B cell (primary cell): ENCODE data around the gene PTGFRN. TPM values are rescaled to one million over a fixed set of nuclear protein-coding genes. Genes with fewer than 3 reads are reported as not detected.

Source experiments
- ATAC-seq: fragments of 200-7000 bp; cut with Tn5 transposase; one replicate; pipeline ENCODE4 v1.10.0; 2021; ENCODE audit warnings: low read depth, mild to moderate bottlenecking, moderate number of reproducible peaks, moderate library complexity
- CTCF ChIA-PET: fragments of 350-600 bp; sonication (Branson Sonifier 250); formaldehyde crosslinking; loops from one replicate; lab custom pipeline; 2021; ENCODE audit warnings: antibody characterized with exemption, inconsistent platforms; lab: Charles Lee
- POLR2A ChIA-PET: fragments of 350-600 bp; sonication (Branson Sonifier 250); formaldehyde crosslinking; loops from one replicate; lab custom pipeline; 2021; ENCODE audit warnings: antibody characterized with exemption; lab: Charles Lee
- DNase-seq: peaks from one replicate; pipeline ENCODE4 v3.0.0; 2013
- H2AFZ ChIP-seq: 2 replicates; pipeline ENCODE4 v1.6.1; 2012; ENCODE audit warnings: mild to moderate bottlenecking, low read depth, low read length; ENCODE audit not compliant: insufficient read depth, poor library complexity, severe bottlenecking
- H3K27ac ChIP-seq, 2 donors: 1 replicate in 1 of 2; 2 replicates in 1 of 2; pipeline ENCODE4 v1.5.1; 2012 to 2013; ENCODE audit warnings: low read length in 2 of 2, mild to moderate bottlenecking in 2 of 2, moderate library complexity in 1 of 2
- H3K27me3 ChIP-seq, 4 experiments: fragments of 200-600 bp in 1 of 4; sonication (generic) in 1 of 4; replicated peaks in 1 of 4; 1 replicate in 2 of 4; 2 replicates in 2 of 4; pipeline versions ENCODE4 v1.6.1 to v1.7.0; 2013 to 2016; ENCODE audit warnings: low read length in 3 of 4, mild to moderate bottlenecking in 2 of 4, mixed read lengths in 1 of 4, moderate library complexity in 1 of 4; ENCODE audit not compliant: insufficient read depth in 4 of 4, control insufficient read depth in 3 of 4; ENCODE audit errors: control extremely low read depth in 1 of 4
- H3K36me3 ChIP-seq, 2 experiments: replicated peaks in 1 of 2; 1 replicate in 1 of 2; 2 replicates in 1 of 2; pipeline versions ENCODE4 v1.6.1 to v1.7.1; 2013; ENCODE audit warnings: low read length in 1 of 2; ENCODE audit not compliant: insufficient read depth in 2 of 2, control insufficient read depth in 1 of 2; ENCODE audit errors: control extremely low read depth in 1 of 2, extremely low read depth in 1 of 2
- H3K4me1 ChIP-seq, 2 donors: fragments of 200-600 bp in 1 of 2; sonication (generic) in 1 of 2; 1 replicate in 1 of 2; 2 replicates in 1 of 2; pipeline versions ENCODE4 v1.5.1 to v1.6.1; 2013 to 2017; ENCODE audit warnings: low read length in 2 of 2; ENCODE audit not compliant: control insufficient read depth in 2 of 2, insufficient read depth in 2 of 2
- H3K4me2 ChIP-seq: replicated peaks from 2 replicates; pipeline ENCODE3; 2012; ENCODE audit warnings: mild to moderate bottlenecking, low read depth, low read length; ENCODE audit not compliant: poor library complexity, severe bottlenecking
- H3K4me3 ChIP-seq, 5 experiments: fragments of 200-600 bp in 1 of 5; sonication (generic) in 1 of 5; 1 replicate in 3 of 5; 2 replicates in 2 of 5; pipeline versions ENCODE4 v1.5.1 to v1.7.0; 2011 to 2016; ENCODE audit warnings: low read length in 4 of 5, mild to moderate bottlenecking in 4 of 5, low read depth in 2 of 5, control low read depth in 1 of 5, moderate library complexity in 1 of 5; ENCODE audit not compliant: insufficient read depth in 1 of 5; ENCODE audit errors: control extremely low read depth in 1 of 5, extremely low read depth in 1 of 5
- H3K79me2 ChIP-seq: fragments of 200-600 bp; sonication (generic); one replicate; pipeline ENCODE4 v1.6.0; 2016; ENCODE audit warnings: low read length; ENCODE audit not compliant: control insufficient read depth, insufficient read depth
- H3K9ac ChIP-seq: fragments of 200-600 bp; sonication (generic); 2 replicates; pipeline ENCODE4 v1.6.1; 2017; ENCODE audit warnings: mild to moderate bottlenecking, low read length, moderate library complexity
- H3K9me3 ChIP-seq, 3 donors: one replicate each; pipeline versions ENCODE4 v1.6.1 to v1.7.1; 2013; ENCODE audit warnings: low read length in 2 of 3; ENCODE audit not compliant: control insufficient read depth in 2 of 3, insufficient read depth in 1 of 3; ENCODE audit errors: control extremely low read depth in 1 of 3
- H4K20me1 ChIP-seq: 2 replicates; pipeline ENCODE4 v1.6.0; 2012; ENCODE audit warnings: mild to moderate bottlenecking, low read length; ENCODE audit not compliant: insufficient read depth, control insufficient read depth, poor library complexity, severe bottlenecking
- H3K27ac Mint-ChIP-seq: one replicate; pipeline ENCODE4 v1.8.0; 2021; ENCODE audit warnings: mixed read lengths
- H3K27me3 Mint-ChIP-seq: one replicate; pipeline ENCODE4 v1.8.0; 2021; ENCODE audit warnings: mixed read lengths
- H3K4me1 Mint-ChIP-seq: one replicate; pipeline ENCODE4 v1.8.0; 2021; ENCODE audit warnings: mixed read lengths
- H3K4me3 Mint-ChIP-seq: one replicate; pipeline ENCODE4 v1.8.0; 2021; ENCODE audit warnings: mixed read lengths
- H3K9me3 Mint-ChIP-seq: one replicate; pipeline ENCODE4 v1.8.0; 2022; ENCODE audit warnings: mixed read lengths; ENCODE audit not compliant: insufficient read depth
- EZH2 ChIP-seq: IDR thresholded peaks from 2 replicates; pipeline ENCODE4 v1.6.1; 2012; ENCODE audit warnings: borderline replicate concordance, low read depth, mild to moderate bottlenecking, moderate library complexity, low read length; ENCODE audit not compliant: insufficient read depth, poor library complexity, severe bottlenecking
- WGBS: methylation state at CpG from one replicate; pipeline ENCODE4 v1.1.5; 2013; ENCODE audit warnings: missing lambda C conversion rate; ENCODE audit not compliant: insufficient coverage; 5-methylcytosine and 5-hydroxymethylcytosine counted together
- intact Hi-C: fragments of 100-400 bp; cut with micrococcal nuclease; formaldehyde crosslinking; loops from one replicate; pipeline ENCODE4 v1.10.0; 2022
- polyA plus RNA-seq: library from polyadenylated mRNA; depleted of rRNA; stranded (reverse); fragments of >200 nt; gene quantifications from 2 replicates; pipeline ENCODE4 v1.2.3, GENCODE V29; 2012
- total RNA-seq, 2 donors: library from RNA; stranded (reverse); fragments of 120-200 nt in 1 of 2; gene quantifications; 1 replicate in 1 of 2; 2 replicates in 1 of 2; pipeline versions ENCODE4 v1.2.3 to v1.2.4, GENCODE V29; 2013 to 2022
- TF ChIP-seq, protein P1 (sequence below): fragments of 200-600 bp; IDR thresholded peaks from one replicate; pipeline ENCODE4 v1.8.0; 2022; ENCODE audit warnings: antibody characterized with exemption, mild to moderate bottlenecking

The PTGFRN gene
- total and polyA plus RNA-seq, 2 donors (not counting 1 experiment from before 2014, with no cell fraction given), result 0.17 TPM; not detected in 1

DNA sequence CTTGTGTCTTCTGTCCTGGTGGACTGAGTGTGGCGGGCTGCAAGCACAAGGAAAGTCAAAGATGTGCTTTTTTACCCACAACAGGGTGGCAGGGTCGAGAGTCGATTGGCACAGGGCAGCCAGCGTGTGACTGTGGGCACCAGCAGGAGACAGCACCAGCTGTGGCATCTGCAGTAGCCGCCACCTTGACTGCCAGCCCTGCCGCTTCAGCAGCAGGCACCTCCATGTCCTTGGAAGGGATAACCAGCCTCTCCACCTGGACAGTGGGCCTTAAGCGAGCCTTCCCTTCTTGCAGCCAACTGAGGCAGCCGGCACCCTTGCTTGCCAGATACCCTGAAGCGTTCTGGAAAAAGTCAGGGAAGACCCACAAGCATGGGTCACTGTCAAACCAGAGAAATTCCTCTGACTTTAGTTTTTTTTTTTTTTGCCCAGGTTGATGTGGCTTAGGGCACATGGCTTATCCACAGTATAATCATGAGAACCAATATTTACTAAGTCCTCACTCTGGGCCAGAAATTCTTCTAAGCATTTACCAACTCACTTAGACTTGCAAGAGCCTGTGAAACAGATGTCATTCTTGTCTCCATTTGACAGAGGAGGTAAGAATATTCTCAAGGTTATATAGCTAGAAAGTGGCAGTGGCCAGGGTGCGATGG, 30.1 kb upstream of the PTGFRN start:
- no peak overlapping the region for H3K4me3 Mint-ChIP-seq
- ChIA-PET CTCF (no interaction called here), POLR2A (no interaction called here)
- ATAC-seq (no peak), DNase-seq (no peak)
- Histone ChIP-seq H3K27me3 (peaks cover 0 to 19% (median 12%) of the 10 kb centered on the region in 4 experiments), H3K27ac (no peak overlapping the region), H3K9me3 (no peaks in the 10 kb centered on the region), H3K4me1 (peaks cover 11 to 16% of the 10 kb centered on the region in 2 donors), H4K20me1 (no peaks in the 10 kb centered on the region), H3K4me3 (no peak overlapping the region), H3K79me2 (no peaks in the 10 kb centered on the region), H3K36me3 (no peaks in the 10 kb centered on the region), H2AFZ (peak overlapping the region; percentile 42), H3K4me2 (no peak overlapping the region), H3K9ac (no peak overlapping the region)
- H3K4me1 Mint-ChIP-seq, result no peaks in the 10 kb centered on the region
- no peaks in the 10 kb centered on the region for H3K9me3 Mint-ChIP-seq
- 58% methylated on average over 9 of the region's 10 CpGs for WGBS
- intact Hi-C loops, result no loop called here
- no peak overlapping the region for H3K27ac Mint-ChIP-seq
- TF ChIP-seq, protein P1, sequence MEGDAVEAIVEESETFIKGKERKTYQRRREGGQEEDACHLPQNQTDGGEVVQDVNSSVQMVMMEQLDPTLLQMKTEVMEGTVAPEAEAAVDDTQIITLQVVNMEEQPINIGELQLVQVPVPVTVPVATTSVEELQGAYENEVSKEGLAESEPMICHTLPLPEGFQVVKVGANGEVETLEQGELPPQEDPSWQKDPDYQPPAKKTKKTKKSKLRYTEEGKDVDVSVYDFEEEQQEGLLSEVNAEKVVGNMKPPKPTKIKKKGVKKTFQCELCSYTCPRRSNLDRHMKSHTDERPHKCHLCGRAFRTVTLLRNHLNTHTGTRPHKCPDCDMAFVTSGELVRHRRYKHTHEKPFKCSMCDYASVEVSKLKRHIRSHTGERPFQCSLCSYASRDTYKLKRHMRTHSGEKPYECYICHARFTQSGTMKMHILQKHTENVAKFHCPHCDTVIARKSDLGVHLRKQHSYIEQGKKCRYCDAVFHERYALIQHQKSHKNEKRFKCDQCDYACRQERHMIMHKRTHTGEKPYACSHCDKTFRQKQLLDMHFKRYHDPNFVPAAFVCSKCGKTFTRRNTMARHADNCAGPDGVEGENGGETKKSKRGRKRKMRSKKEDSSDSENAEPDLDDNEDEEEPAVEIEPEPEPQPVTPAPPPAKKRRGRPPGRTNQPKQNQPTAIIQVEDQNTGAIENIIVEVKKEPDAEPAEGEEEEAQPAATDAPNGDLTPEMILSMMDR, result no peak
- TF ChIP-seq EZH2, result no peak
- peaks cover 9% of the 10 kb centered on the region for H3K27me3 Mint-ChIP-seq

DNA sequence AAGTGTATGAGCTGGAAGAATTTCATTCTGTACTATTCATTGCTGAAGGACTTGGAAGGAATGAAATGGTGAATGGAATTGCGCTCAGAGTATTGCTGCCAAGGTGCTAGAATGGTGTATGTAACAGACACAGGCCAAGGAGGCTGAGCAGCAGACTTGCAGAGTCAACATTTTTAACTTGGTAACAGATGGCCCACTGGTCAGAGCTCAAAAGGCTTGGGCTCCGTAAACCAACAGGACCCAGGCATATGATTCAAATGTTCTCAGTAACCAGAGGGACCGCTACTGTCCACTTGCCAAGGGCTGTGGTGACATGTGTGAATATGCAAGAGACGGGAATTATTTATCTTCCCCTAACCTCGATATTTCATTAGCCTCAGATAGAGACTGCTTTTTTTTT, 28.8 kb upstream of the PTGFRN start:
- no peaks in the 10 kb centered on the region for H3K9me3 ChIP-seq
- DNase-seq (no peak), ATAC-seq (no peak)
- 100% methylated on average over 2 of the region's 5 CpGs for WGBS
- POLR2A ChIA-PET, result no interaction called here
- no peak for TF ChIP-seq EZH2
- TF ChIP-seq, protein P1, result no peak
- intact Hi-C loops, result no loop called here
- no peak overlapping the region for H3K27ac ChIP-seq
- Mint-ChIP-seq H3K4me3 (no peak overlapping the region), H3K27me3 (peaks cover 9% of the 10 kb centered on the region), H3K9me3 (no peaks in the 10 kb centered on the region), H3K4me1 (no peaks in the 10 kb centered on the region), H3K27ac (no peak overlapping the region)
- CTCF ChIA-PET, result no interaction called here
- no peak overlapping the region for H2AFZ ChIP-seq
- no peak overlapping the region for H3K4me2 ChIP-seq
- no peak overlapping the region for H3K4me3 ChIP-seq
- peaks cover 11 to 16% of the 10 kb centered on the region in 2 donors for H3K4me1 ChIP-seq
- H3K27me3 ChIP-seq, result peaks cover 0 to 19% (median 12%) of the 10 kb centered on the region in 4 experiments
- no peaks in the 10 kb centered on the region for H3K36me3 ChIP-seq
- no peaks in the 10 kb centered on the region for H3K79me2 ChIP-seq
- no peak overlapping the region for H3K9ac ChIP-seq
- no peaks in the 10 kb centered on the region for H4K20me1 ChIP-seq
